ENCODE measurements around the gene HIC2.
"Not testable (repeated sequence)": the region's sequence is repeated elsewhere in the genome, so short reads cannot be mapped to it uniquely, and the experiment has no call there.

HIC2 gene

GRCh38 chr22:21457023-21457787 is 40.0 kb downstream of the HIC2 start:
- no peak for TF ChIP-seq Cebpa-rat (IDR thresholded peaks at IDR 0.05)
- Histone ChIP-seq H3K27me3 (no peaks in the 10 kb centered on the region), H3K4me1 (peaks cover 18% of the 10 kb centered on the region), H3K4me3 (no peak overlapping the region), H3K36me3 (no peaks in the 10 kb centered on the region), H3K4me2 (no peak overlapping the region), H3K27ac (no peak overlapping the region), H4K20me1 (peaks cover 4% of the 10 kb centered on the region; the same call in 1 of the 2 replicates), H3K9ac (no peak overlapping the region), H3K9me3 (no peaks in the 10 kb centered on the region)

- H3K4me1 ChIP-seq, H3K36me3 ChIP-seq, H3K27me3 ChIP-seq, H4K20me1 ChIP-seq, H3K4me2 ChIP-seq, H3K4me3 ChIP-seq, H3K9me3 ChIP-seq, H3K9ac ChIP-seq, H3K27ac ChIP-seq: not testable (repeated sequence)
These were observed 45.5 kb downstream of the HIC2 start for GRCh38 chr22:21462672-21463071.

GRCh38 chr22:21467337-21468193 is 50.4 kb downstream of the HIC2 start, which contains the start of gene TMEM191C:
Gene TMEM191C (plus strand): TSS chr22:21467387. CDS start chr22:21467460, 73 bp downstream.
- not testable (repeated sequence) for H4K20me1 ChIP-seq, H3K27ac ChIP-seq, H3K4me3 ChIP-seq, H3K9ac ChIP-seq, H3K4me2 ChIP-seq, H3K9me3 ChIP-seq, H3K4me1 ChIP-seq, H3K27me3 ChIP-seq, H3K36me3 ChIP-seq

GRCh38 chr22:21468194-21469096 is 51.3 kb downstream of the HIC2 start:
- H3K4me2 ChIP-seq: not testable (repeated sequence)

GRCh38 chr22:21469097-21469994 is 52.2 kb downstream of the HIC2 start:
- H3K4me2 ChIP-seq, H3K27ac ChIP-seq, H3K9ac ChIP-seq, H3K4me3 ChIP-seq, H3K9me3 ChIP-seq, H3K36me3 ChIP-seq, H3K27me3 ChIP-seq, H3K4me1 ChIP-seq, H4K20me1 ChIP-seq: not testable (repeated sequence)

More at GRCh38 chr22:21468194-21469096, 51.3 kb downstream of the HIC2 start:
- H3K27ac ChIP-seq, H3K4me3 ChIP-seq, H3K36me3 ChIP-seq, H3K9me3 ChIP-seq, H3K9ac ChIP-seq, H4K20me1 ChIP-seq, H3K27me3 ChIP-seq, H3K4me1 ChIP-seq: not testable (repeated sequence)

- H3K9ac ChIP-seq, H3K9me3 ChIP-seq, H3K27me3 ChIP-seq, H3K4me3 ChIP-seq, H3K36me3 ChIP-seq, H4K20me1 ChIP-seq, H3K4me1 ChIP-seq, H3K4me2 ChIP-seq, H3K27ac ChIP-seq: not testable (repeated sequence)
These were observed 55.8 kb downstream of the HIC2 start for GRCh38 chr22:21472984-21473383.

GRCh38 chr22:21473664-21474063 is 56.5 kb downstream of the HIC2 start:
- not testable (repeated sequence) for H4K20me1 ChIP-seq, H3K4me1 ChIP-seq, H3K9ac ChIP-seq, H3K4me3 ChIP-seq, H3K4me2 ChIP-seq, H3K9me3 ChIP-seq, H3K27ac ChIP-seq, H3K36me3 ChIP-seq, H3K27me3 ChIP-seq

GRCh38 chr22:21484039-21484438 is 66.9 kb downstream of the HIC2 start:
- not testable (repeated sequence) for H3K36me3 ChIP-seq, H3K9ac ChIP-seq, H3K4me2 ChIP-seq, H3K4me3 ChIP-seq, H3K9me3 ChIP-seq, H3K27ac ChIP-seq, H3K4me1 ChIP-seq, H3K27me3 ChIP-seq, H4K20me1 ChIP-seq

GRCh38 chr22:21487723-21488122 is 70.6 kb downstream of the HIC2 start:
- H3K27ac ChIP-seq, H3K36me3 ChIP-seq, H3K4me3 ChIP-seq, H3K4me1 ChIP-seq, H3K9me3 ChIP-seq, H3K27me3 ChIP-seq, H3K9ac ChIP-seq, H3K4me2 ChIP-seq, H4K20me1 ChIP-seq: not testable (repeated sequence)

- not testable (repeated sequence) for H4K20me1 ChIP-seq, H3K4me3 ChIP-seq, H3K4me1 ChIP-seq, H3K9ac ChIP-seq, H3K9me3 ChIP-seq, H3K27ac ChIP-seq, H3K4me2 ChIP-seq, H3K27me3 ChIP-seq, H3K36me3 ChIP-seq
These were observed 72.0 kb downstream of the HIC2 start for GRCh38 chr22:21489149-21489680.

- H3K27me3 ChIP-seq: not testable (repeated sequence)
These were observed 73.4 kb downstream of the HIC2 start for GRCh38 chr22:21490556-21490955.

GRCh38 chr22:21492271-21492670 is 75.1 kb downstream of the HIC2 start:
- not testable (repeated sequence) for H3K4me3 ChIP-seq, H3K36me3 ChIP-seq, H3K9me3 ChIP-seq, H3K27me3 ChIP-seq, H3K27ac ChIP-seq, H4K20me1 ChIP-seq, H3K4me1 ChIP-seq, H3K9ac ChIP-seq, H3K4me2 ChIP-seq

More at GRCh38 chr22:21490556-21490955, 73.4 kb downstream of the HIC2 start:
- H3K4me1 ChIP-seq, H3K9ac ChIP-seq, H3K9me3 ChIP-seq, H3K4me2 ChIP-seq, H4K20me1 ChIP-seq, H3K36me3 ChIP-seq, H3K27ac ChIP-seq, H3K4me3 ChIP-seq: not testable (repeated sequence)

All from BLaER1 (cell line).